Measurements from ENCODE around the gene ERRFI1. TPM values are rescaled to one million over a fixed set of nuclear protein-coding genes. Genes with fewer than 3 reads are reported as not detected.

The ERRFI1 gene
- total RNA-seq, 4 donors from 2014 or later, result 63.9 to 152 (median 95.9) TPM

DNA sequence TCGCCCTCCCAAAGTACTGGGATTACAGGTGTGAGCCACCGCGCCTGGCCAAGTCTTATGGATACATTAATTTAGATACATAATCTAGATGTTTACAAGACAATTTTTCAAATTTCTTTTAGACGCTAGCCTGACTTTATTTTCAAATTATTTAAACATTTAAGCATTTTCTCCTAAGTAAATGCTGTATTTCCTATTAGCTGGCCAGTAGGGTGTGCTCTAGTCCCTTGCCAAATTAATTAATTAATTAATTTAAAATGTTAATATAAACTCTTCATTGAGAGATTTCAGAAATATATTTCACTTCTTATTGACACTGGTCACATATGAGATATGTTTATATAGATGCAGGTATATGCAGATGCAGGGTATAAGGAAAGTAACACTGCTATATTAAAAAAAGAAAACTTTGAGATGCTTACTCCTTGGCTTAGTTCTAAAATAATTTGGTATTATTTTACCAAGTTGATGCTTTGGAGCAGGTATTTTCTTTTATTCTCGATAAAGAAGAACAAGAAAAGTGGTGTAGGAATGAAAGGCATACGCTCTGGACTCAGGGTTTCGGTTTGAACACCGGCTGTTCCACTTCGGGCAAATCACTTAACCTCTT is 5.2 kb upstream of the ERRFI1 start:
- TF ChIP-seq EP300 (IDR thresholded peaks at IDR 0.05) (no peak), POLR2A (IDR thresholded peaks at IDR 0.05) (no peak)
- TF ChIP-seq, protein P1, sequence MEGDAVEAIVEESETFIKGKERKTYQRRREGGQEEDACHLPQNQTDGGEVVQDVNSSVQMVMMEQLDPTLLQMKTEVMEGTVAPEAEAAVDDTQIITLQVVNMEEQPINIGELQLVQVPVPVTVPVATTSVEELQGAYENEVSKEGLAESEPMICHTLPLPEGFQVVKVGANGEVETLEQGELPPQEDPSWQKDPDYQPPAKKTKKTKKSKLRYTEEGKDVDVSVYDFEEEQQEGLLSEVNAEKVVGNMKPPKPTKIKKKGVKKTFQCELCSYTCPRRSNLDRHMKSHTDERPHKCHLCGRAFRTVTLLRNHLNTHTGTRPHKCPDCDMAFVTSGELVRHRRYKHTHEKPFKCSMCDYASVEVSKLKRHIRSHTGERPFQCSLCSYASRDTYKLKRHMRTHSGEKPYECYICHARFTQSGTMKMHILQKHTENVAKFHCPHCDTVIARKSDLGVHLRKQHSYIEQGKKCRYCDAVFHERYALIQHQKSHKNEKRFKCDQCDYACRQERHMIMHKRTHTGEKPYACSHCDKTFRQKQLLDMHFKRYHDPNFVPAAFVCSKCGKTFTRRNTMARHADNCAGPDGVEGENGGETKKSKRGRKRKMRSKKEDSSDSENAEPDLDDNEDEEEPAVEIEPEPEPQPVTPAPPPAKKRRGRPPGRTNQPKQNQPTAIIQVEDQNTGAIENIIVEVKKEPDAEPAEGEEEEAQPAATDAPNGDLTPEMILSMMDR (IDR thresholded peaks at IDR 0.05), result peak; percentile 65 to 75 (median 73)
- Histone ChIP-seq H3K4me1 (peaks cover 0 to 29% (median 4%) of the 10 kb centered on the region in 4 donors), H3K9me3 (no peaks in the 10 kb centered on the region), H3K27me3 (no peaks in the 10 kb centered on the region), H3K4me3 (no peak overlapping the region), H3K36me3 (no peaks in the 10 kb centered on the region), H3K27ac (no peak overlapping the region)
- 78 to 81% methylated on average over 9 of the region's 9 CpGs for WGBS, 2 donors
- DNase-seq (ENCODE audit: low spot score in 2 of 2), result no peak

GRCh38 chr1:8028571-8028910 is 2.4 kb upstream of the ERRFI1 start:
- Histone ChIP-seq H3K9me3 (no peaks in the 10 kb centered on the region), H3K27me3 (no peaks in the 10 kb centered on the region), H3K27ac (peak overlapping the region in 1 of 4 donors; percentile 26), H3K4me1 (peaks cover 0 to 37% (median 8%) of the 10 kb centered on the region in 4 donors), H3K36me3 (no peaks in the 10 kb centered on the region), H3K4me3 (no peak overlapping the region)
- DNase-seq (ENCODE audit: low spot score in 2 of 2), result no peak
- WGBS, 2 donors, result 60 to 72% methylated on average over 1 of the region's 1 CpG
- TF ChIP-seq, protein P1 (IDR thresholded peaks at IDR 0.05), result no peak
- TF ChIP-seq EP300 (IDR thresholded peaks at IDR 0.05), result no peak
- TF ChIP-seq POLR2A (IDR thresholded peaks at IDR 0.05), result no peak

- no peaks in the 10 kb centered on the region for H3K9me3 ChIP-seq
- 57 to 59% methylated on average over 8 of the region's 8 CpGs for WGBS, 2 donors
- no peaks in the 10 kb centered on the region for H3K27me3 ChIP-seq
- H3K36me3 ChIP-seq, result no peaks in the 10 kb centered on the region
- H3K27ac ChIP-seq, result peak overlapping the region; percentile 85 to 96 (median 95)
- peaks cover 0 to 40% (median 8%) of the 10 kb centered on the region in 4 donors for H3K4me1 ChIP-seq
- TF ChIP-seq EP300 (IDR thresholded peaks at IDR 0.05) (peak in 1 of 2 donors; percentile 12), POLR2A (IDR thresholded peaks at IDR 0.05) (no peak)
- TF ChIP-seq, protein P1 (IDR thresholded peaks at IDR 0.05), result no peak
- no peak for DNase-seq (ENCODE audit: low spot score in 2 of 2)
- peak overlapping the region in 1 of 4 donors; percentile 94 for H3K4me3 ChIP-seq
Observed at GRCh38 chr1:8027748-8028570, 1.9 kb upstream of the ERRFI1 start.

DNA sequence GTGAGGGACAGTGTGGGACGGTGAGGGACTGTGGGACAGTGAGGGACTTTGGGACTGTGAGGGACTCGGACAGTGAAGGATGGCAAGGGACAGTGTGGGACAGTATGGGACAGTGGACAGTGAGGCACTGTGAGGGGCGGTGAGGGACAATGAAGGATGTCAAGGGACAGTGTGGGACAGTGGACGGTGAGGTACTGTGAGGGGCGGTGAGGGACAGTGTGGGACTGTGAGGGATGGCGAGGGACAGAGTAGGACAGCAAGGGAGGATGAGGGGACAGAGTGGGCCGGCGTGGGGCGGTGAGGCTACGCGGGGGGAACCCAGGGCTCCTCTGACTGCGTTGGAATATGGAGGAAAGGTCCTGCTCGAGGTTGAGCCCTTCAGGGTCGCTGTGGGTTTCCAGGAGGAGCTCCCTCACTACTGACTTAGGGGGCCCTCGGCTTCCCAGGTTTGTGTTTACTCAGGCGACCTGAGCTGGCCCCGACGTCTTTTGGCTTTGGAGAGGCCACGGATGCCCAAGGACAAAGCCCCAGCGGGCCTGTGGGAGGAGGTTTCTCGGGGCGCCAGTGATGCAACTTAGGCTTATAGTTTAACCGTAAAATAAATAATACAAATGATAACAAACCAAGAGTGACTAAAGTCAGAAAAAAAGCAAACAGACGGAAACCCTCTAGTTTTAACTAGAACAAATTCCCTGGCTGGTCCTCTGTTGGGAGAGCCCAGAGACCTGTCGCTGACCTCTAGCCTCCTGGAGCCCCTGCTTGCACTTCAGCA is 1.1 kb upstream of the ERRFI1 start:
- H3K27me3 ChIP-seq, result no peaks in the 10 kb centered on the region
- no peaks in the 10 kb centered on the region for H3K9me3 ChIP-seq
- peak overlapping the region; percentile 85 to 96 (median 95) for H3K27ac ChIP-seq
- WGBS, 2 donors, result 81 to 82% methylated on average over 25 of the region's 25 CpGs
- TF ChIP-seq EP300 (IDR thresholded peaks at IDR 0.05) (no peak), POLR2A (IDR thresholded peaks at IDR 0.05) (no peak)
- TF ChIP-seq, protein P1 (IDR thresholded peaks at IDR 0.05), result no peak
- peak overlapping the region; percentile 63 to 94 (median 79) for H3K4me3 ChIP-seq
- no peak for DNase-seq (ENCODE audit: low spot score in 2 of 2)
- peaks cover 0 to 45% (median 8%) of the 10 kb centered on the region in 4 donors for H3K4me1 ChIP-seq
- H3K36me3 ChIP-seq, result no peaks in the 10 kb centered on the region

All from tibial nerve (tissue), 4 donors.